MM.1S (cell line): Measurements from ENCODE around the gene PRKAG2.

Source experiments
- DNase-seq: peaks from one replicate; pipeline ENCODE4 v3.0.0-alpha.2; 2015
- H2AFZ ChIP-seq: fragments of 300-600 bp; sonication (generic); 2 replicates; pipeline ENCODE4 v1.6.0; 2016; ENCODE audit warnings: antibody characterized with exemption, low read length
- H3F3A ChIP-seq: fragments of 300-600 bp; sonication (generic); 2 replicates; pipeline ENCODE4 v1.6.1; 2016; ENCODE audit warnings: mild to moderate bottlenecking, antibody characterized with exemption, low read length, moderate library complexity, mixed read lengths; ENCODE audit not compliant: insufficient read depth
- H3K27ac ChIP-seq: fragments of 300-600 bp; sonication (generic); 2 replicates; pipeline ENCODE4 v1.5.1; 2016; ENCODE audit warnings: mild to moderate bottlenecking, low read length
- H3K27me3 ChIP-seq: fragments of 300-600 bp; sonication (generic); replicated peaks from 2 replicates; pipeline ENCODE4 v1.6.0; 2016; ENCODE audit warnings: low read length; ENCODE audit not compliant: insufficient read depth
- H3K36me3 ChIP-seq: fragments of 300-600 bp; sonication (generic); replicated peaks from 2 replicates; pipeline ENCODE4 v1.6.1; 2016; ENCODE audit warnings: mild to moderate bottlenecking, low read length, mixed read lengths; ENCODE audit not compliant: insufficient read depth
- H3K4me1 ChIP-seq: fragments of 300-600 bp; sonication (generic); 2 replicates; pipeline ENCODE4 v1.6.1; 2016; ENCODE audit warnings: low read length, mixed read lengths
- H3K4me2 ChIP-seq: fragments of 300-600 bp; sonication (generic); 2 replicates; pipeline ENCODE4 v1.6.0; 2016; ENCODE audit warnings: low read depth, low read length
- H3K4me3 ChIP-seq: fragments of 300-600 bp; sonication (generic); 2 replicates; pipeline ENCODE4 v1.5.1; 2016; ENCODE audit warnings: low read length, mixed read lengths
- H3K79me2 ChIP-seq: fragments of 300-600 bp; sonication (generic); 2 replicates; pipeline ENCODE4 v1.6.1; 2016; ENCODE audit warnings: mixed run types, low read length, mixed read lengths
- H3K9ac ChIP-seq: fragments of 300-600 bp; sonication (generic); 2 replicates; pipeline ENCODE4 v1.6.1; 2016; ENCODE audit warnings: low read length, mixed read lengths
- H3K9me2 ChIP-seq: fragments of 300-600 bp; sonication (generic); replicated peaks from 2 replicates; pipeline ENCODE4 v1.6.1; 2016; ENCODE audit warnings: mild to moderate bottlenecking, low read length, mixed read lengths; ENCODE audit not compliant: insufficient read depth
- H3K9me3 ChIP-seq: fragments of 300-600 bp; sonication (generic); replicated peaks from 2 replicates; pipeline ENCODE4 v1.6.1; 2016; ENCODE audit warnings: mild to moderate bottlenecking, low read length, mixed read lengths; ENCODE audit not compliant: insufficient read depth
- H4K20me1 ChIP-seq: fragments of 300-600 bp; sonication (generic); 2 replicates; pipeline ENCODE4 v1.6.1; 2016; ENCODE audit warnings: mild to moderate bottlenecking, low read length, moderate library complexity, mixed read lengths; ENCODE audit not compliant: insufficient read depth
- CTCF ChIP-seq: fragments of 300-600 bp; sonication (generic); IDR thresholded peaks from 2 replicates; pipeline ENCODE4 v1.5.1; 2016; ENCODE audit warnings: antibody characterized with exemption, low read length, mixed read lengths
- EZH2 ChIP-seq: fragments of 300-600 bp; sonication (generic); optimal IDR thresholded peaks from 2 replicates; pipeline ENCODE3; 2017; ENCODE audit warnings: low read depth, mild to moderate bottlenecking, antibody characterized with exemption, low read length, mixed read lengths
- EZH2phosphoT487 ChIP-seq: fragments of 300-600 bp; sonication (generic); IDR thresholded peaks from 2 replicates; pipeline ENCODE4 v1.6.1; 2018; ENCODE audit warnings: antibody characterized with exemption, low read length

PRKAG2 gene

GRCh38 chr7:151905766-151906165 is 28.9 kb upstream of the PRKAG2 start:
- TF ChIP-seq CTCF, result no peak
- no peak for TF ChIP-seq EZH2phosphoT487
- no peak for TF ChIP-seq EZH2
- no peak for DNase-seq
- Histone ChIP-seq H3K27me3 (peaks cover 7% of the 10 kb centered on the region; the same call in 1 of the 2 replicates), H3K9me3 (no peaks in the 10 kb centered on the region), H3K4me2 (no peak overlapping the region), H3K4me3 (no peak overlapping the region), H3K79me2 (no peaks in the 10 kb centered on the region), H3K27ac (no peak overlapping the region), H3K4me1 (no peaks in the 10 kb centered on the region), H3F3A (no peaks in the 10 kb centered on the region), H3K36me3 (no peaks in the 10 kb centered on the region), H3K9ac (no peak overlapping the region), H4K20me1 (no peaks in the 10 kb centered on the region), H3K9me2 (no peaks in the 10 kb centered on the region), H2AFZ (no peak overlapping the region)

GRCh38 chr7:151905353-151905752 is 28.4 kb upstream of the PRKAG2 start:
- Histone ChIP-seq H3K4me1 (no peaks in the 10 kb centered on the region), H3K9ac (no peak overlapping the region), H3K79me2 (no peaks in the 10 kb centered on the region), H2AFZ (no peak overlapping the region), H3F3A (no peaks in the 10 kb centered on the region), H3K9me3 (no peaks in the 10 kb centered on the region), H3K9me2 (no peaks in the 10 kb centered on the region), H3K27me3 (peaks cover 7% of the 10 kb centered on the region; the same call in 1 of the 2 replicates), H3K4me2 (no peak overlapping the region), H3K36me3 (no peaks in the 10 kb centered on the region), H4K20me1 (no peaks in the 10 kb centered on the region), H3K4me3 (no peak overlapping the region), H3K27ac (no peak overlapping the region)
- DNase-seq, result no peak
- no peak for TF ChIP-seq EZH2
- no peak for TF ChIP-seq EZH2phosphoT487
- TF ChIP-seq CTCF, result no peak

- TF ChIP-seq CTCF (no peak), EZH2phosphoT487 (no peak), EZH2 (no peak)
- Histone ChIP-seq H3K4me2 (no peak overlapping the region), H3K79me2 (no peaks in the 10 kb centered on the region), H3F3A (no peaks in the 10 kb centered on the region), H3K4me3 (no peak overlapping the region), H2AFZ (no peak overlapping the region), H3K9ac (no peak overlapping the region), H3K9me3 (no peaks in the 10 kb centered on the region), H3K36me3 (no peaks in the 10 kb centered on the region), H3K27ac (no peak overlapping the region), H3K4me1 (no peaks in the 10 kb centered on the region), H4K20me1 (no peaks in the 10 kb centered on the region), H3K27me3 (peaks cover 7% of the 10 kb centered on the region; the same call in 1 of the 2 replicates), H3K9me2 (no peaks in the 10 kb centered on the region)
- no peak for DNase-seq
Measured at GRCh38 chr7:151904270-151904669, 27.4 kb upstream of the PRKAG2 start.
